Activated CD4-positive, alpha-beta T cell treated with anti-CD3 and anti-CD28 coated beads, Interleukin-2, amount 50 U/mL, for 4 hours (primary cell): Measurements from ENCODE around the gene CERK.
"Not testable (repeated sequence)": the region's sequence is repeated elsewhere in the genome, so short reads cannot be mapped to it uniquely, and the experiment has no call there.

Source experiments
- DNase-seq, 2 experiments: peaks; one replicate each; pipeline ENCODE4 v3.0.0-alpha.2; 2020

CERK gene

GRCh38 chr22:46748206-46748907 is 10.3 kb upstream of the CERK start:
- DNase-seq = no peak

GRCh38 chr22:46747646-46748045 is 9.6 kb upstream of the CERK start:
- no peak for DNase-seq

GRCh38 chr22:46746620-46747019 is 8.6 kb upstream of the CERK start:
- no peak for DNase-seq

- no peak for DNase-seq
Observed at GRCh38 chr22:46746192-46746591, 8.1 kb upstream of the CERK start.

GRCh38 chr22:46744581-46744980 is 6.5 kb upstream of the CERK start:
- DNase-seq = no peak

GRCh38 chr22:46742576-46743221 is 4.6 kb upstream of the CERK start:
- no peak for DNase-seq

- no peak for DNase-seq
Observed at GRCh38 chr22:46741974-46742519, 4.0 kb upstream of the CERK start.

GRCh38 chr22:46740910-46741780 is 3.1 kb upstream of the CERK start:
- DNase-seq = no peak

- peak; percentile 64 to 71 for DNase-seq
Observed at GRCh38 chr22:46739094-46739870, 1.2 kb upstream of the CERK start.

- DNase-seq = no peak
Observed at GRCh38 chr22:46738647-46739093, 618 bp upstream of the CERK start.

GRCh38 chr22:46737105-46737975 is 712 bp downstream of the CERK start:
- no peak for DNase-seq

- DNase-seq = no peak
Observed at GRCh38 chr22:46736705-46737104, 1.3 kb downstream of the CERK start.

- no peak for DNase-seq
Observed at GRCh38 chr22:46735747-46736608, 2.1 kb downstream of the CERK start.

- DNase-seq = peak; percentile 52 to 62
Observed at GRCh38 chr22:46734830-46735453, 3.1 kb downstream of the CERK start.

- DNase-seq = not testable (repeated sequence)
Observed at GRCh38 chr22:46734213-46734722, 3.8 kb downstream of the CERK start.

- DNase-seq = no peak
Observed at GRCh38 chr22:46732513-46732912, 5.5 kb downstream of the CERK start.

- DNase-seq = no peak
Observed at GRCh38 chr22:46732041-46732379, 6.0 kb downstream of the CERK start.

GRCh38 chr22:46731246-46732040 is 6.6 kb downstream of the CERK start:
- no peak for DNase-seq
